ENCODE results near the gene ROS1.

ROS1 gene

GRCh38 chr6:117432273-117432672, 6.5 kb upstream of the ROS1 start:
- intact Hi-C loops (cut with DNase I; ENCODE audit: low total_unique reads) = no loop called here
- Histone ChIP-seq H3K36me3 (no peaks in the 10 kb centered on the region), H3K4me1 (no peaks in the 10 kb centered on the region), H3K27ac (no peak overlapping the region), H3K27me3 (no peaks in the 10 kb centered on the region), H3K4me3 (no peak overlapping the region), H3K9me3 (no peaks in the 10 kb centered on the region)
- TF ChIP-seq CTCF (IDR thresholded peaks at IDR 0.05) = no peak
- DNase-seq = no peak

DNA sequence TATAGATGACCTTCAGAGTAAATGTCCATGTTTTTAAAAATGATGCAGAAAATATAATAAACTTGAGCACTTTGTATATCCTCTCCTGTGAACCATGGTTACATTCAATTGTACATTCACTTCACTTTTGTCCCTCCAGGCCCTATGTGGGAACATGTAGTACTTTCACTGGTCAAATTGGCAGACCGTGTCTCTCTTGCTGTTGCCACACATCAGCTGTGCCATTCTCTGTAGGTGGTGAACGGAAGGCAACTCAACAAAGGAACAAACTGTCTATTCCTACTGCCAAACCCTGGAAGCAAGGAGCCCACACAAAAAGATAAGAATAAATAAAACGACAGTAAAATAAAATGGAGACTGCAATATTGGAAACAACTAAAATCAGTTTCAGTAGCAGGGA, 2.0 kb downstream of the ROS1 start:
- intact Hi-C loops (cut with DNase I; ENCODE audit: low total_unique reads) = no loop called here
- Histone ChIP-seq H3K36me3 (no peaks in the 10 kb centered on the region), H3K4me1 (no peaks in the 10 kb centered on the region), H3K27me3 (no peaks in the 10 kb centered on the region), H3K27ac (no peak overlapping the region), H3K9me3 (no peaks in the 10 kb centered on the region), H3K4me3 (no peak overlapping the region)
- TF ChIP-seq CTCF (IDR thresholded peaks at IDR 0.05) = no peak
- no peak for DNase-seq

DNA sequence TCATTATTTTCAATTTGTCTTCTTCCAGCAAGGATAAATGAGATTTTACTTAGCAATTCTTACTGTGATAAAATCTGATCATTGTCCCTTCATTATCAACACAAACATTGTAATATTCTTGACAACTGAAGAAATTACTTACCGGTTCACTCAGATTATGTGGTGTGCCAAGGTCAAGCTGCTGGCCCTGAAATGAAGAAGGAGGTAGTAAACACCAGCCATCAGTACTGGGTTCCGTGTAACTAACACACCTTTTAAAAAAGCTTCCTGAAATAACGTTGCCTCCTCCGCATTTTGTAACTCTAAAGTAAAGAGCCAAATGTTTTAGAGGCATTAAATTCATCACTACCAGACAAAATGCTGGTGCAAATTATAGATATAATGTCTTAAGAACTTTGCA, 7.4 kb downstream of the ROS1 start:
- Histone ChIP-seq H3K36me3 (no peaks in the 10 kb centered on the region), H3K27ac (no peak overlapping the region), H3K27me3 (no peaks in the 10 kb centered on the region), H3K9me3 (no peaks in the 10 kb centered on the region), H3K4me1 (no peaks in the 10 kb centered on the region), H3K4me3 (no peak overlapping the region)
- DNase-seq = no peak
- no peak for TF ChIP-seq CTCF (IDR thresholded peaks at IDR 0.05)
- intact Hi-C loops (cut with DNase I; ENCODE audit: low total_unique reads) = no loop called here

DNA sequence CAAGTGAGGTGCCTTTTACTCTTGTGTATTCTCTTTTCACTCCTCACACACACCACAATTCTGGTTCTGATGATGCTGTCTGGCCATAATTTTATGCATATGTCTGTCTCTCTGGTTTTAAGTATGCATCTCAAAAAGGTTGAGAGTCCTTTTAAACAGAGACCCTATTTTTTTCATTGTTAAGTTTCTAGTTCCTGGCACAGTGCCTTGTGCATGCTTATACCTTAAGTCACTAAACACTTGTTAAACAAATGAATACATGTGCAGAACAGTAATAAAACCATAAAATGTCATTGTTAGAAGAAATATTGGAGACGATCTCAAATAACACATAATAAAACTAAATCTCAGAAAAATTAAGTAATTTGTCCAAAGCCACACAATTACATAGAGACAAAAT, 7.9 kb downstream of the ROS1 start:
- no peaks in the 10 kb centered on the region for H3K9me3 ChIP-seq
- no peak for DNase-seq
- no peak overlapping the region for H3K27ac ChIP-seq
- H3K4me3 ChIP-seq = no peak overlapping the region
- no peaks in the 10 kb centered on the region for H3K36me3 ChIP-seq
- H3K27me3 ChIP-seq = no peaks in the 10 kb centered on the region
- intact Hi-C loops (cut with DNase I; ENCODE audit: low total_unique reads) = no loop called here
- H3K4me1 ChIP-seq = no peaks in the 10 kb centered on the region
- TF ChIP-seq CTCF (IDR thresholded peaks at IDR 0.05) = no peak

- no peak for DNase-seq
- intact Hi-C loops (cut with DNase I; ENCODE audit: low total_unique reads) = no loop called here
- no peaks in the 10 kb centered on the region for H3K27me3 ChIP-seq
- H3K4me1 ChIP-seq = no peaks in the 10 kb centered on the region
- H3K27ac ChIP-seq = no peak overlapping the region
- H3K36me3 ChIP-seq = no peaks in the 10 kb centered on the region
- H3K4me3 ChIP-seq = no peak overlapping the region
- H3K9me3 ChIP-seq = no peaks in the 10 kb centered on the region
- TF ChIP-seq CTCF (IDR thresholded peaks at IDR 0.05) = no peak
Measured at GRCh38 chr6:117414770-117415169, 11.0 kb downstream of the ROS1 start.

GRCh38 chr6:117411474-117411873, 14.3 kb downstream of the ROS1 start:
- Histone ChIP-seq H3K9me3 (no peaks in the 10 kb centered on the region), H3K4me3 (no peak overlapping the region), H3K27me3 (no peaks in the 10 kb centered on the region), H3K4me1 (no peaks in the 10 kb centered on the region), H3K36me3 (no peaks in the 10 kb centered on the region), H3K27ac (no peak overlapping the region)
- TF ChIP-seq CTCF (IDR thresholded peaks at IDR 0.05) = no peak
- intact Hi-C loops (cut with DNase I; ENCODE audit: low total_unique reads) = no loop called here
- DNase-seq = no peak

Measured in tibial artery (tissue), 4 donors.